ENCODE data around the gene RALGAPA2.
"Not testable (repeated sequence)": the region's sequence is repeated elsewhere in the genome, so short reads cannot be mapped to it uniquely, and the experiment has no call there.

RALGAPA2 gene

GRCh38 chr20:20567712-20568111, 144.7 kb downstream of the RALGAPA2 start:
- DNase-seq: no peak

DNA sequence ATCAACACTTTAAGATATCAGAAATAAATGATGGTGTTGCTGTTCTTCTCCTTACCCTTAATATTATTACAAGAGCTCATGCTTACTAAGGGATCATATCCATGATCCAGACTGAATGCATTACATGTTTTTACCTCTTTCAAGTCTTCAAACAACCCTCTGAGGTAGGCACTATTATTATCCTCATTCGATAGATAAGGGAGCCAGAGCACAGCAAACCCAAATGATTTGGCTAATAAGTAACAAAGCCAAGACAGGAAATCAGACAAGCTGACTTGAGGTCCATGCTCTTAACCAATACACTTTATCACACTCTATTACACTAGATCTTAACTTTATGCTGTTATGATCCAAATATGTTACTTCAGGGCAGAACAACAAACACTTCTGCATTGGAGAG, 145.9 kb downstream of the RALGAPA2 start:
- DNase-seq: no peak

- DNase-seq: no peak
Observed at GRCh38 chr20:20564279-20564678, 148.2 kb downstream of the RALGAPA2 start.

DNA sequence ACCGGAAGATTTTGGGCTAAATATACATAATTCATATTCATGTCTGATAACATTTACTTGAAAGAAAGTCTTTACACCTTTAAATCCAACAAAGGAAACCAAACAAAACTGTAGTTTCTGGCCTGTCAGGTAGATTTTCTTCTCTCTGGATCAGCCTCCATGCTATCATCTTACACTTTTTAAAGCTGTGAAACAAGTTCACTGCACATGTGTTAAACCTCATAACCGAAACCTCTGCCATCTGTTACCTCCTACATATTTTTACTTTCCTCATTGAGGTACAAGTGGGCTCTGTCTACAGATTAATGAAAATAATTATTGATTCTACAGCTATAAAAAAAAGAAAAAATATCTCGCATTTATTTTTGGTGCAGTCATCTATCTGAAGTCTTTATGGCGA, 149.9 kb downstream of the RALGAPA2 start:
- no peak for DNase-seq

- no peak for DNase-seq
Observed at GRCh38 chr20:20561841-20562240, 150.6 kb downstream of the RALGAPA2 start.

GRCh38 chr20:20561172-20561571, 151.3 kb downstream of the RALGAPA2 start:
- peak; percentile 45 for DNase-seq

DNA sequence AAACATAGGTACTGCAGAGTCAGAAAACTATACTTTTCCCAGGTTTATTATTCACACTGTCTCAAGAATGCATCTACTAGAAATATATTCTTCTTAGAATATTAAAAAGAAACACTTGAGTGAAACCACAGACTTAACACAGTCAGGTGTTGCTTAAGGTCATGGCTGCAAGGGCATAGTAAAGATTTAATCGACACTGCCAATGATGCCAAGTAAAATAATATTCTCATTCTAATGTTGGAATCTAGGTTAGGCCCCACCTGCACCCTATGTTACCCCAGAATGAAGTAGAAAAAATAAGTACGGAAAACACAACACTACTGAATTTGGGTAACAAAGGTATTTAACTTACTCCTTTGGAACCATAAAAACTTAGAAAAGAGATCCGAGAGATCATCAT, 155.0 kb downstream of the RALGAPA2 start:
- DNase-seq: no peak

DNA sequence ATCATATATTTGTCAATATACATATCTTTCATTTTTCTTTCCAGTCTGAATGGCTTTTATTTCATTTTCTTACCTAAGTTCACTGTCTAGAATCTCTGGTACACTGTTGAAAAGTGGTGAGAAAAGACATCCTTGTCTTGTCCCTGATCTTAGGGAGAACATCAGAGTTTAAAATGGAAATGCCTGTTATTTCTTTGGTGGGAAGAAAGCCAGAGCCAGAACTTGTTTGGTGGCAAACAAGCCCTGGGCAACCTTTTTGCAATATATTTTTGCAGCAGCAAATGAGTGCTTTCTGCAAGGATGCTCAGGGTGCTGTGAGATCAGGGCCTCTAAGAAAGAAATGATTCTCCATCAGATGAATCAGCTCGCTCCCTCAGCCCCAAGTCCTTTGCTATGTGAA, 156.6 kb downstream of the RALGAPA2 start:
- DNase-seq: no peak

DNA sequence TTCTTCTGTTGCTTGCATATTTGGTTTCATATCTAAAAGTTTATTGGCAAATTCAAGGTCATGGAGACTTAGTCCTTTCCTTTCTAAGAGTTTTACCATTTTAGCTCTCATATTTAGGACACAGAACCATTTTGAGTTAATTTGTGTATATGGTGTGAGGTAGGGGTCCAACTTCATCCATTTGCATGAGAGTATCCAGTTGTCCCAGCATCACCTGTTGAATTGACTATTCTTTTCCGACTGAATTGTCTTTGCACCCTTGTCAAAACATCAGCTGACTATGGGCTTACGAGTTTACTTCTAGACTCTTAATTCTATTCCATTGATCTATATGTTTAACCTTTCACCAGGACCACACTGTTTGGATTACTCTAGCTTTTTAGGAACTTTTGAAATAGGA, 157.5 kb downstream of the RALGAPA2 start:
- DNase-seq: no peak

- DNase-seq: no peak
Observed at GRCh38 chr20:20553541-20553940, 158.9 kb downstream of the RALGAPA2 start.

DNA sequence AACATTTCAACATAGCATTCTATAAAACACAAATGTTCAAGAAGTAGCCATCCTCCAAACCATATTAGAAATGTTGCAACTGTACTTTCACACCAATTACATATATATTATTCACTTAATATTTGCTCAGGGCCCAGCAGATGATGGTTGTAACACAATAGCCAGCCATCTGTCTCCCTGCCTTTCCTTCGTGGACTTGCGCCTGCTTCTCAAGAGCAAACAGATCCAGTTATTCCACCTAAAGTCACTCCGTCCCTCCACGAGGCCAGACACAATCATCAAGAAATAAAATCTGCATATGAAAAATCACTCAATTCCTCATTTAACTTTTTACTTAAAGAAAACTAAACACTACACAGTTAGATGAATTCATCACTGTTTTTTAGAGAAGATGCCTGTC, 160.4 kb downstream of the RALGAPA2 start:
- DNase-seq: peak; percentile 94

DNA sequence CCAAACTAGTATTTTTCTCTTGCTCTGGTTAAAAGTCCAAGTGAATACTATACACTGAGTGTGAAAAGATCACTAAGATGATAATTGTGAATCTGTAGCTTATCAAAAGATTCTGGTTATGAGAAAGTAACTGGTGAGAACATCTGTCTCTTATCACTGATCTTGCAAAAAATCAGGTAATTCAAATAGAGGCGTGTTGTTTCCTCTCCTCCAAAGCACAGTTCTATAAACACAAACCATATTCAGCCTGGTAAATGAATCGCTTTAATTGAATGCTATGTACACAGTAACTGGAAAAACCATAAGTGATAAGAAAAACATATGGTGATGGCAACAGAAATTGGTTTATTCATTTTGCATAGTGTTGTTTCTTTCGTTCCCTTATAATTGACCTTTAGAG, 161.0 kb downstream of the RALGAPA2 start:
- peak; percentile 89 for DNase-seq

DNA sequence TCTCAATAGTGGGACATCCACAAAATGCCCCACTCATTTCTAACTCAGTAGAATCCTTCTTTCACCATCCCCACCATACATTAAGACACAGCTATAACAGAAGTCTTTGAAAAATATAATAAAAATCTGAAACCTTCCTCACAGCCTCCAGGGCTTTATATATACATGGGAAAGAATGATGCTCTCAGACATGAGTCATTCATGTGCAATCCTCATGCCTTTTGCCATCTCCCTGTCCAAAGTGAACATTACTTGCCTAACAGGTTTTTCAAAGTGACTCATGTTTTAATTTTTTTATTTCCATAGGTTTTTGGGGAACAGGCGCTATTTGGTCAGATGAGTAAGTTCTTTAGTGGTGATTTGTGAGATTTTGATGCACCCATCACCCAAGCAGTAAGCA, 162.7 kb downstream of the RALGAPA2 start:
- DNase-seq: no peak

DNA sequence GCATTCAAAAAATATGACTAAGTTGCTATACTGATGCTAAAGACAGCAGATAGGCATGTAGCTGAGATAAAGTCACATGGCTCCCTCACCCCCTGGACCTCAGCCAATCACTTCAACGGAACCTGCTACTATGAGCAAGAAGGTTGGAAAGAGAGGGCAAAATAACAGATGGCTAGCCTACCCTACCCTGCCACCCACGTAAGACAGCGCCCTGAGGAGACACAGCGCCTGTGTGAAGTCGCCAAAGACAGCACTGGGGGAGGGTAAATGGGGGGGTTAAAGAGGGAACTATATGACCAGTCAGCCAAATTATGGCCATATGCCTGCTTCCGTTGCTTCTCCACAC, 163.2 kb downstream of the RALGAPA2 start:
- DNase-seq: peak; percentile 60

DNA sequence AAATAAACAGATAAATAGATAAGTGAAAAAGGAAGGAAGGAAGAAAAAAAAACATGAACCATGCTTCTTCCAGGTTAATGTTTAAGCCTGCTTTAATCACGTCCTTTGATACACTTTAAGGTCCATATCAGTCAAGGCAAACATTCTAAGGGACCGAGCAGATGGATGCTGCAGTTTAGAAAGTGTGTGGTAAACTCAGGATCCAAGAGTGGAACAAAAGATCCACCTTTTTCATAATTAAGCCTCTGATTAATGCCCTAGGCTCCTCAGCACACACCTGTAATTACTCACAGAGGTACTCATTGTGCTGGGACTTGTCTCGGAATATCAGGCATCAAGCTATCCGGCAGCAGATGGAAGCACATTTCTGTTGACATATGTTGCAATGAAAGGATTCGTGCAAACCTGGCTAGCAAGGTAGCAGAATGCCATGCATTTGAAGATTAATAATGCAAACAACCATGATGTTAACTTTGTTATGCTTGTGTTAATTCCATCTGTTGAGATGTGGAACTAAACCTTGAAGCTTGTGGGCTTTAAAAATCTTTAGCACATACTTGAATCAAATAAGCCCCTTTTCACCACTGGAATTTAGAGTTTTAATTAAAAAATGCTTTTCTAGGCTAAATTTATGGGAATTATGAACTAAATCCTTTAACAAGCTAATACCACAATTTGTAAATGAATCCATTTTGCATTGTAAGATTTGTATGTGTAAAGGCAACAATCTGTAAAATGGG, 163.7 kb downstream of the RALGAPA2 start:
- DNase-seq: peak; percentile 98

DNA sequence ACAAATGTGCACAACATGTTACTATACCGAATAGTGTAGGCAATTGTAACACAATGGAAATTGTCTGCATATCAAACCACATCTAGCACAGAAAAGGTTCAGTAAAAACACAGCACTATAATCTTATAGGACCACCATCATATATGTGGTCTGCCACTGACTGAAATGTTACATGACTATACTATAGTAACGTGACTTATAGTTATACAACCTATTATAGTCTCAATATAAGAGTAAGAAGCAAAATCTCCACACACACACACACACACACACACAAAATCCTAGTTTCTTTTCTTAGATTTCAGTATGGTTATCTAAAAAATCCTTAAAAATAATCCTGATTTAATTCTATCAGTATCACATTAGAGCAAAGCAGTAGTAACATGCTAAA, 164.6 kb downstream of the RALGAPA2 start:
- no peak for DNase-seq

- no peak for DNase-seq
Observed at GRCh38 chr20:20547221-20547875, 165.1 kb downstream of the RALGAPA2 start.

GRCh38 chr20:20546402-20546801, 166.0 kb downstream of the RALGAPA2 start:
- DNase-seq: peak; percentile 61

- not testable (repeated sequence) for DNase-seq
Observed at GRCh38 chr20:20543348-20543747, 169.1 kb downstream of the RALGAPA2 start.

GRCh38 chr20:20536240-20536933, 176.1 kb downstream of the RALGAPA2 start:
- no peak for DNase-seq

GRCh38 chr20:20535051-20535450, 177.4 kb downstream of the RALGAPA2 start:
- no peak for DNase-seq

GRCh38 chr20:20531283-20531682, 181.2 kb downstream of the RALGAPA2 start:
- no peak for DNase-seq

- no peak for DNase-seq
Observed at GRCh38 chr20:20530428-20531151, 181.9 kb downstream of the RALGAPA2 start.

DNA sequence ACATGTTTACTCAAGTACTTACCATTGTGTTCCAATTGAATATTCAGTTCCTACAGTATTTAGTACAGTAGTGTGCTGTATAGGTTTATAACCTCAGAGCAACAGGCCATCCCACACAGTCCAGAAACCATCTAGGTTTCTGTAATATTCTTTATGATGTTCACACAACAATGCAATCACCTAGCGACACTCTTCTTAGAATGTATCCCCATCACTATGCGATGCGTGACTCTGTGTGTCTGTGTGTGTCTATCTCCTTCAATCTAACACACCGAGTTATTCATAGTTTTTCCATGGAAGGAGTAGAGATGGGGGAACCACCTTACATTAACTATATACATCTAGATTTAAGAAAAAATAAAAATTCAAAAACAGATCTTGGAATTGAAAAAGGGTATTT, 182.8 kb downstream of the RALGAPA2 start:
- DNase-seq: no peak

All from NCI-H146 (cell line).